SH-SY5Y (cell line): ENCODE data around the gene SLC39A11.

ENCODE experiments used
- GATA2 ChIP-seq: IDR thresholded peaks from 2 replicates; pipeline ENCODE4 v1.6.1; 2011; ENCODE audit warnings: mild to moderate bottlenecking, low read depth, low read length
- GATA3 ChIP-seq: IDR thresholded peaks from 2 replicates; pipeline ENCODE4 v1.6.1; 2011; ENCODE audit warnings: low read depth, mild to moderate bottlenecking, low read length, moderate library complexity

DNA sequence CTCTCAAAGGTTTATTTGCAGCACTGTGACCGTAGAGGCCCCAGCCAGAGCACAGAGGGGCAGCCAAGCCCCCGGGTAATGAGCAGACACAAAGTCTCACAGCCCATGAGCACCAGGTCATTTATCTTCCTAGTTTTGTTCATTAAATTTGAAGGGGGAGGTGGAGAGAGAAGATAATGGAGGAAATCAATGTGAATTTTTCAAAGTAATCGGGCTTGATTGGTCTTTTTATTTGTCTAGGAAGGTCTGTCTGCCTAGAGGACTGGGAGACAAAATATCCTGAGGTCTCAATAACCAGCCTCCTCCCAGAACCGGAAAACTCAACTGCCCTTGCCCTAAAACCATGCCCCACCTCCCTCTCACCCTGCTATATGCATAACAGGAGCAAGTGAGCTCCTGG lies 189.0 kb downstream of the SLC39A11 start:
- TF ChIP-seq GATA3 (no peak), GATA2 (no peak)
